HG03521 (cell line): ENCODE data around the gene TCF25.
"Not testable (repeated sequence)": the region's sequence is repeated elsewhere in the genome, so short reads cannot be mapped to it uniquely, and the experiment has no call there.

Source experiments
- ATAC-seq: cut with Tn5 transposase; IDR thresholded peaks from one replicate; pipeline ENCODE4 v1.9.1; 2021; ENCODE audit warnings: mild to moderate bottlenecking, moderate library complexity; ENCODE audit not compliant: unreplicated experiment

The TCF25 gene

GRCh38 chr16:89935620-89936019, 62.2 kb downstream of the TCF25 start:
- ATAC-seq: not testable (repeated sequence)

- no peak for ATAC-seq
Measured at GRCh38 chr16:89936034-89936433, 62.6 kb downstream of the TCF25 start.

- no peak for ATAC-seq
Measured at GRCh38 chr16:89936508-89936907, 63.1 kb downstream of the TCF25 start.

DNA sequence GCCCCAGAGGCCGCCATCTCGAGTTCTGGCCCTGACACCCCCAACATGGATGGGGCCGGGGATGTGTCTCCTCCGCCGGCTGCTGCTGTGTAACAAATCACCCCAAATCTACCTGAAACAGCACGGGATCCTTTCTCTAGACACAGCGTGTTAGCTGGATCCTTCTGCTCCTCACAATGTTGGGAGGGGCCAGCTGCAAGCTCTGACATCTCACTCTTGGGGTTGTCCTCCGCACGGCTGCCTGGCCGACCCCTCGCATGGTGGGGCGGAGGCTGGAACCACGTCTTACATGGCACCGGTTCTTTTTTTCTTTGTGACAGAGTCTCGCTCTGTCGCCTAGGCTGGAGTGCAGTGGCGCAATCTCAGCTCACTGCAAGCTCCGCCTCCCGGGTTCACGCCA, 63.6 kb downstream of the TCF25 start:
- ATAC-seq: no peak

DNA sequence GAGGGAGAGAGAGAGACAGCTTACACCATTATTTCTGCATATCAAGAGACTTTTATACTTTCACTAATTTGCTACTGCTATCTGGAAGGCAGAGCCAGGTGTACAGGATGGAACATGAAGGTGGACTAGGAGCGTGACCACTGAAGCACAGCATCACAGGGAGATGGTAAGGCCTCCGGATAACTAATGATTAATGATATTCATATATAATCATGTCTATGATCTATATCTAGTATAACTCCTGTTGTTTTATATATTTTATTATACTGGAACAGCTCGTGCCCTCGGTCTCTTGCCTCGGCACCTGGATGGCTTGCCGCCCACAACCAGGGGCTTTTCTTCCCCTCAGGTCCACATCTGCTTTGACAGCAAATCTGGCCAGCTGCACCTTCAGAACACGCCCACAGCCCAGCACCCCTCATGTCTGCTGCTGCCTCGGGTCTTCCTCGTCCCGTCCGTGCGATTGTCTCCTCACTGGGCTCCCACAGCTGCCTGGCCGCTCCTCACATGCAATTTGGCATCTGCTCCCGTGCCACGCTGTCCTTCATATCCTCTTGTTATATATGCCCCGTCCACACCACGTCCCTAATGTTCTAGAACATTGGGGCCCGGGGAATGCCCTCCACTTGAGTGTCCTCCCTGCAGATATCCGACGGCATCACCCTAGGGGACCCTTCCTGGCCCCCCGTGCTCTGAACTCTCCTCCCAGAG, 64.9 kb downstream of the TCF25 start:
- ATAC-seq: no peak

DNA sequence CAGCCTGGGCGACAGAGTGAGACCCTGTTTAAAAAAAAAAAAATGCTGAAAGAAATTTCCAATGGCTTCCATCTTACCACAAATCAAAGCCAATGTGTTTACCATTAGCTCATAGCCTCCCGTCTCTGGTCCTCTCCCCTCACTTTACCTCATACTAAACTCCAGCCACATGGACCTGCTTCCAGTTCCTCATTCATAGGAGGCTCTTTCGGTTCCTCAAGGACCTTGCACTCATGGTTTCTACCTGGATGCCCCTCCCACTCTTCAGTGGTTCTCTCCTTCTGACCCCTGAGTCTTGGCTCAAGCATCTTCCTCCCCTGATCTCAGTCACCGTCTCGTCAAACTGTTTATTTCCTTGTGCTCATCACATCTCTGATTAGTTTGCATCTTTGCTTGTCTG, 71.4 kb downstream of the TCF25 start:
- no peak for ATAC-seq

GRCh38 chr16:89945654-89946053, 72.3 kb downstream of the TCF25 start:
- no peak for ATAC-seq

GRCh38 chr16:89946515-89946914, 73.1 kb downstream of the TCF25 start:
- no peak for ATAC-seq

DNA sequence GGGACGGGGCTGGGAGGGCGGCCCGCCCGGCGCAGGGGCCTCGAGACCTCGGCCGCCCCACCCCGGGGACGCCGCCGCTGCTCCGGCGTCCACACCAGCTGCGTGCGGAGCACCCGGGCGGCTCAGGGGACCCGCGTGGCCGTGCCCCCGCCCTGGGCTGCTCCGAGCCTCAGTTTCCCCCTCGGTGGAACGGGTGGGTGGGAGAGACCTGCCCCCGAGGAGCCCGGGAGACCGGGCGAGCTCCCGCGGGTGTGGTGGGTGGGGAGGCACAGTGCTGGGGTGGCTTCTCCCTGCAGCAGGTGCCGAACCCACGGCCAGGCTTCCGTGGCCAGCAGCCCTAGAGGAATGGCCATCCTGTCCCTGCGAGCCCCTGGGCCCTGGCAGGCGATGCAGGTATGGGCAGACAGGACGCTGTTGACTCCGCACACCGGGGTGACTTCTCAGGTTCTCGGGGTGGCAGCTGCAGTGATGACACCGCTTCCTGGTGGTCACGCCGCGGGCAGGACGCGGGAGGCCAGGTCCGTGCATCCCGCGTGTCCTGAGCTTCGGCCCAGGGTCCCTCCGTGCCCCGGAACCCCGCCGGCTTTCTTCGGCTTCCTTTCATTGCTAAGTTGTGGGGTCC, 75.8 kb downstream of the TCF25 start:
- no peak for ATAC-seq

- no peak for ATAC-seq
Measured at GRCh38 chr16:89949756-89950155, 76.4 kb downstream of the TCF25 start.

GRCh38 chr16:89951509-89951908, 78.1 kb downstream of the TCF25 start:
- no peak for ATAC-seq

DNA sequence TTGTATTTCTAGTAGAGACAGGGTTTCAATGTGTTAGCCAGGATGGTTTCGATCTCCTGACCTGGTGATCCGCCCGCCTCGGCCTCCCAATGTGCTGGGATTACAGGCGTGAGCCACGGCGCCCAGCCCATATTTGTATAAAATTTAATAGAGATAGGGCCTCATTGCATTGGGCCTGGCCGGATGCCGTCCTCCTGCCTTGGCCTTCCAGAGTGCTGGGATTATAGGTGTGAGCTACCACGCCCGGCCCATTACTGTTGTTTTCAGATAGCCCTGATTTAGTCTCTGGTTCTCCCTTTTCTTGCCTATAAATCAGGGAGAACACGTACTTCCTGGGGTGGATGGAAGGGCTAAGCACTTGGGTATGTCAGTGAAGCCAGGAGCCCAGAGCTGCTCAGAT, 78.7 kb downstream of the TCF25 start:
- no peak for ATAC-seq

- no peak for ATAC-seq
Measured at GRCh38 chr16:89952551-89952950, 79.2 kb downstream of the TCF25 start.

- ATAC-seq: no peak
Measured at GRCh38 chr16:89953671-89954406, 80.4 kb downstream of the TCF25 start.

- ATAC-seq: no peak
Measured at GRCh38 chr16:89954462-89954861, 81.1 kb downstream of the TCF25 start.

GRCh38 chr16:89955001-89955685, 81.8 kb downstream of the TCF25 start:
- no peak for ATAC-seq

- no peak for ATAC-seq
Measured at GRCh38 chr16:89956505-89957215, 83.3 kb downstream of the TCF25 start.

GRCh38 chr16:89957216-89957785, 83.9 kb downstream of the TCF25 start:
- ATAC-seq: no peak

GRCh38 chr16:89958068-89958467, 84.7 kb downstream of the TCF25 start:
- no peak for ATAC-seq

GRCh38 chr16:89958596-89958995, 85.2 kb downstream of the TCF25 start:
- no peak for ATAC-seq

GRCh38 chr16:89960966-89961365, 87.6 kb downstream of the TCF25 start:
- ATAC-seq: no peak
